HEK293 (cell line): ENCODE results near the gene COQ10B.

Source experiments
- CTCF ChIA-PET: fragments of 350-600 bp; formaldehyde crosslinking; extraction: SDS; loops from one replicate; lab custom pipeline; 2021; ENCODE audit warnings: antibody characterized with exemption; lab: Yijun Ruan, JAX
- POLR2A ChIA-PET: fragments of 300-600 bp; formaldehyde crosslinking; extraction: SDS; loops from one replicate; lab custom pipeline; 2020; ENCODE audit warnings: antibody characterized with exemption, inconsistent platforms; lab: Yijun Ruan, JAX
- H3K27ac ChIP-seq: fragments of 200-500 bp; sonication (Bioruptor generic); 2 replicates; pipeline ENCODE4 v1.5.1; 2014; ENCODE audit warnings: low read depth, low read length, control low read depth, inconsistent platforms; ENCODE audit errors: extremely low read depth
- H3K36me3 ChIP-seq, 2 experiments: fragments of 200-500 bp in 1 of 2; sonication (Bioruptor generic) in 1 of 2; 1 replicate in 1 of 2; 2 replicates in 1 of 2; pipeline ENCODE4 v1.5.1; 2014 to 2017; ENCODE audit warnings: inconsistent platforms in 2 of 2, low read length in 2 of 2; ENCODE audit not compliant: control insufficient read depth in 2 of 2, insufficient read depth in 1 of 2
- H3K4me1 ChIP-seq: fragments of 200-500 bp; sonication (Bioruptor generic); 2 replicates; pipeline ENCODE4 v1.5.1; 2014; ENCODE audit warnings: mild to moderate bottlenecking, low read length, inconsistent platforms; ENCODE audit not compliant: control insufficient read depth, insufficient read depth
- H3K4me3 ChIP-seq: 2 replicates; pipeline ENCODE4 v1.5.1; 2011; ENCODE audit warnings: low read depth, mild to moderate bottlenecking, control low read depth, low read length, moderate library complexity
- H3K9me3 ChIP-seq: fragments of 200-500 bp; sonication (Bioruptor generic); 2 replicates; pipeline ENCODE4 v1.5.1; 2014; ENCODE audit warnings: low read depth, low read length, inconsistent platforms; ENCODE audit not compliant: control insufficient read depth, insufficient read depth
- HOXD13 ChIP-seq: sonication (generic); formaldehyde crosslinking; IDR thresholded peaks from 2 replicates; pipeline ENCODE4 v1.8.0; 2022; ENCODE audit warnings: missing genetic modification reagents, borderline replicate concordance
- KLF7 ChIP-seq: fragments of 450-650 bp; formaldehyde crosslinking; IDR thresholded peaks from 2 replicates; pipeline ENCODE4 v1.5.1; 2016; ENCODE audit warnings: missing biosample characterization, missing genetic modification characterization, borderline replicate concordance
- PRDM10 ChIP-seq: fragments of 450-650 bp; formaldehyde crosslinking; IDR thresholded peaks from 2 replicates; pipeline ENCODE4 v1.5.1; 2016; ENCODE audit warnings: missing biosample characterization, missing genetic modification characterization
- YY1 ChIP-seq: fragments of 450-650 bp; formaldehyde crosslinking; IDR thresholded peaks from 2 replicates; pipeline ENCODE4 v1.5.1; 2018; ENCODE audit warnings: missing biosample characterization, missing genetic modification characterization
- ZBTB1 ChIP-seq: fragments of 450-650 bp; formaldehyde crosslinking; IDR thresholded peaks from 2 replicates; pipeline ENCODE4 v1.5.1; 2016; ENCODE audit warnings: missing biosample characterization, missing genetic modification characterization
- ZBTB7A ChIP-seq: fragments of 450-650 bp; formaldehyde crosslinking; IDR thresholded peaks from 2 replicates; pipeline ENCODE4 v1.5.1; 2016; ENCODE audit warnings: low read depth, missing biosample characterization, missing genetic modification characterization
- ZBTB8A ChIP-seq: fragments of 450-650 bp; formaldehyde crosslinking; IDR thresholded peaks from 2 replicates; pipeline ENCODE4 v1.5.1; 2016; ENCODE audit warnings: missing biosample characterization, missing genetic modification characterization
- ZEB2 ChIP-seq: fragments of 450-650 bp; formaldehyde crosslinking; IDR thresholded peaks from 2 replicates; pipeline ENCODE4 v1.5.1; 2016; ENCODE audit warnings: missing biosample characterization, missing genetic modification characterization
- ZNF184 ChIP-seq: fragments of 450-650 bp; IDR thresholded peaks from 2 replicates; pipeline ENCODE4 v1.5.1; 2018; ENCODE audit warnings: missing biosample characterization, mild to moderate bottlenecking, missing genetic modification characterization
- ZNF214 ChIP-seq: fragments of 450-650 bp; formaldehyde crosslinking; IDR thresholded peaks from 2 replicates; pipeline ENCODE4 v1.5.1; 2017; ENCODE audit warnings: missing biosample characterization, mild to moderate bottlenecking, missing genetic modification characterization, borderline replicate concordance
- ZNF221 ChIP-seq: fragments of 450-650 bp; formaldehyde crosslinking; IDR thresholded peaks from 2 replicates; pipeline ENCODE4 v1.5.1; 2017; ENCODE audit warnings: missing biosample characterization, missing genetic modification characterization, borderline replicate concordance
- ZNF473 ChIP-seq: fragments of 450-650 bp; formaldehyde crosslinking; IDR thresholded peaks from 2 replicates; pipeline ENCODE4 v1.5.1; 2017; ENCODE audit warnings: missing biosample characterization, missing genetic modification characterization
- ZNF544 ChIP-seq: fragments of 450-650 bp; formaldehyde crosslinking; IDR thresholded peaks from 2 replicates; pipeline ENCODE4 v1.5.0; 2017; ENCODE audit warnings: missing biosample characterization, missing genetic modification characterization
- ZNF704 ChIP-seq: fragments of 450-650 bp; formaldehyde crosslinking; IDR thresholded peaks from 2 replicates; pipeline ENCODE4 v1.5.1; 2016; ENCODE audit warnings: missing biosample characterization, missing genetic modification characterization
- ZNF768 ChIP-seq: fragments of 450-650 bp; formaldehyde crosslinking; IDR thresholded peaks from 2 replicates; pipeline ENCODE4 v1.5.1; 2018; ENCODE audit warnings: missing biosample characterization, mild to moderate bottlenecking, missing genetic modification characterization
- ZNF777 ChIP-seq: fragments of 450-650 bp; formaldehyde crosslinking; IDR thresholded peaks from 2 replicates; pipeline ENCODE4 v1.5.1; 2017; ENCODE audit warnings: missing biosample characterization, missing genetic modification characterization, borderline replicate concordance
- TF ChIP-seq, protein P1 (sequence below): fragments of 450-650 bp; formaldehyde crosslinking; IDR thresholded peaks from 2 replicates; pipeline ENCODE4 v1.5.0; 2017; ENCODE audit warnings: missing biosample characterization, missing genetic modification characterization, borderline replicate concordance
- TF ChIP-seq, protein P2 (sequence below): fragments of 450-650 bp; formaldehyde crosslinking; IDR thresholded peaks from 2 replicates; pipeline ENCODE4 v1.5.1; 2016; ENCODE audit warnings: missing biosample characterization, missing genetic modification characterization
- TF ChIP-seq, protein P3 (sequence below): fragments of 450-650 bp; formaldehyde crosslinking; IDR thresholded peaks from 2 replicates; pipeline ENCODE4 v1.5.1; 2016; ENCODE audit warnings: missing biosample characterization, missing genetic modification characterization

Gene COQ10B

GRCh38 chr2:197419438-197419837 lies 33.9 kb upstream of the COQ10B start:
- TF ChIP-seq ZEB2 (tag by site-specific recombination) (no peak), ZNF704 (no peak), PRDM10 (tag by site-specific recombination) (no peak), ZNF777 (tag by site-specific recombination) (no peak), ZNF768 (tag by site-specific recombination) (no peak), ZBTB8A (no peak), ZBTB1 (no peak), KLF7 (tag by site-specific recombination) (no peak), ZNF473 (tag by site-specific recombination) (no peak), HOXD13 (CRISPR knock-in tag) (no peak), ZNF184 (no peak), ZNF221 (tag by site-specific recombination) (no peak), ZNF544 (tag by site-specific recombination) (no peak), ZNF214 (tag by site-specific recombination) (no peak), YY1 (no peak), ZBTB7A (tag by site-specific recombination) (no peak)
- TF ChIP-seq, protein P1, sequence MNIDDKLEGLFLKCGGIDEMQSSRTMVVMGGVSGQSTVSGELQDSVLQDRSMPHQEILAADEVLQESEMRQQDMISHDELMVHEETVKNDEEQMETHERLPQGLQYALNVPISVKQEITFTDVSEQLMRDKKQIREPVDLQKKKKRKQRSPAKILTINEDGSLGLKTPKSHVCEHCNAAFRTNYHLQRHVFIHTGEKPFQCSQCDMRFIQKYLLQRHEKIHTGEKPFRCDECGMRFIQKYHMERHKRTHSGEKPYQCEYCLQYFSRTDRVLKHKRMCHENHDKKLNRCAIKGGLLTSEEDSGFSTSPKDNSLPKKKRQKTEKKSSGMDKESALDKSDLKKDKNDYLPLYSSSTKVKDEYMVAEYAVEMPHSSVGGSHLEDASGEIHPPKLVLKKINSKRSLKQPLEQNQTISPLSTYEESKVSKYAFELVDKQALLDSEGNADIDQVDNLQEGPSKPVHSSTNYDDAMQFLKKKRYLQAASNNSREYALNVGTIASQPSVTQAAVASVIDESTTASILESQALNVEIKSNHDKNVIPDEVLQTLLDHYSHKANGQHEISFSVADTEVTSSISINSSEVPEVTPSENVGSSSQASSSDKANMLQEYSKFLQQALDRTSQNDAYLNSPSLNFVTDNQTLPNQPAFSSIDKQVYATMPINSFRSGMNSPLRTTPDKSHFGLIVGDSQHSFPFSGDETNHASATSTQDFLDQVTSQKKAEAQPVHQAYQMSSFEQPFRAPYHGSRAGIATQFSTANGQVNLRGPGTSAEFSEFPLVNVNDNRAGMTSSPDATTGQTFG (tag by site-specific recombination): no peak
- TF ChIP-seq, protein P2, sequence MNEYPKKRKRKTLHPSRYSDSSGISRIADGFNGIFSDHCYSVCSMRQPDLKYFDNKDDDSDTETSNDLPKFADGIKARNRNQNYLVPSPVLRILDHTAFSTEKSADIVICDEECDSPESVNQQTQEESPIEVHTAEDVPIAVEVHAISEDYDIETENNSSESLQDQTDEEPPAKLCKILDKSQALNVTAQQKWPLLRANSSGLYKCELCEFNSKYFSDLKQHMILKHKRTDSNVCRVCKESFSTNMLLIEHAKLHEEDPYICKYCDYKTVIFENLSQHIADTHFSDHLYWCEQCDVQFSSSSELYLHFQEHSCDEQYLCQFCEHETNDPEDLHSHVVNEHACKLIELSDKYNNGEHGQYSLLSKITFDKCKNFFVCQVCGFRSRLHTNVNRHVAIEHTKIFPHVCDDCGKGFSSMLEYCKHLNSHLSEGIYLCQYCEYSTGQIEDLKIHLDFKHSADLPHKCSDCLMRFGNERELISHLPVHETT (tag by site-specific recombination): no peak
- TF ChIP-seq, protein P3, sequence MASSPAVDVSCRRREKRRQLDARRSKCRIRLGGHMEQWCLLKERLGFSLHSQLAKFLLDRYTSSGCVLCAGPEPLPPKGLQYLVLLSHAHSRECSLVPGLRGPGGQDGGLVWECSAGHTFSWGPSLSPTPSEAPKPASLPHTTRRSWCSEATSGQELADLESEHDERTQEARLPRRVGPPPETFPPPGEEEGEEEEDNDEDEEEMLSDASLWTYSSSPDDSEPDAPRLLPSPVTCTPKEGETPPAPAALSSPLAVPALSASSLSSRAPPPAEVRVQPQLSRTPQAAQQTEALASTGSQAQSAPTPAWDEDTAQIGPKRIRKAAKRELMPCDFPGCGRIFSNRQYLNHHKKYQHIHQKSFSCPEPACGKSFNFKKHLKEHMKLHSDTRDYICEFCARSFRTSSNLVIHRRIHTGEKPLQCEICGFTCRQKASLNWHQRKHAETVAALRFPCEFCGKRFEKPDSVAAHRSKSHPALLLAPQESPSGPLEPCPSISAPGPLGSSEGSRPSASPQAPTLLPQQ (tag by site-specific recombination): no peak
- Histone ChIP-seq H3K36me3 (peaks cover 81 to 90% of the 10 kb centered on the region in 2 experiments), H3K4me3 (no peak overlapping the region), H3K27ac (no peak overlapping the region), H3K9me3 (no peaks in the 10 kb centered on the region), H3K4me1 (no peaks in the 10 kb centered on the region; the same call in 1 of the 2 replicates)
- CTCF ChIA-PET: interaction anchor here (0.7 kb wide), 1 partner anchor 638 kb away, joined by 3 read pairs; no protein-coding TSS in a partner anchor
- POLR2A ChIA-PET: no interaction called here
